ENCODE measurements around the gene CASK.

DNA sequence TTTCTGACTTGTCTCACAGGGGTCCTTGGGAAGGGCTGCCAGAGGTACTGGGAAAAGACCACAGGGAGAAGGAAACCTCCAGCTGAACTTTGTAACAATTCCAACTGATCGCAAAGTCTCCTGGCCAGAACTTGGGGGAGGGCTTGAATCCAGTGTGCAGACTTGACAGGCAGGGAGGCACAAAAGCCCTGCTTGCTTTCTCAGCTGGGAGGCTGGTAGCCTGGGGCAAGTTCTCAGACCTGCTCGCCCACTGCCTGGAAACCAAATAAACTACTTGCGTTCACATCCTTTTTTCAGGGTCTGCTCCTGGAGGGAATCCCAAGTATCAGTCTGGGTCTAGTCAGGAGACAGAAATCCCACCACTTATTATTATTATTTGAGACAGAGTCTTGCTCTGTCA, 48.0 kb upstream of the CASK start:
- TF ChIP-seq, protein P1, sequence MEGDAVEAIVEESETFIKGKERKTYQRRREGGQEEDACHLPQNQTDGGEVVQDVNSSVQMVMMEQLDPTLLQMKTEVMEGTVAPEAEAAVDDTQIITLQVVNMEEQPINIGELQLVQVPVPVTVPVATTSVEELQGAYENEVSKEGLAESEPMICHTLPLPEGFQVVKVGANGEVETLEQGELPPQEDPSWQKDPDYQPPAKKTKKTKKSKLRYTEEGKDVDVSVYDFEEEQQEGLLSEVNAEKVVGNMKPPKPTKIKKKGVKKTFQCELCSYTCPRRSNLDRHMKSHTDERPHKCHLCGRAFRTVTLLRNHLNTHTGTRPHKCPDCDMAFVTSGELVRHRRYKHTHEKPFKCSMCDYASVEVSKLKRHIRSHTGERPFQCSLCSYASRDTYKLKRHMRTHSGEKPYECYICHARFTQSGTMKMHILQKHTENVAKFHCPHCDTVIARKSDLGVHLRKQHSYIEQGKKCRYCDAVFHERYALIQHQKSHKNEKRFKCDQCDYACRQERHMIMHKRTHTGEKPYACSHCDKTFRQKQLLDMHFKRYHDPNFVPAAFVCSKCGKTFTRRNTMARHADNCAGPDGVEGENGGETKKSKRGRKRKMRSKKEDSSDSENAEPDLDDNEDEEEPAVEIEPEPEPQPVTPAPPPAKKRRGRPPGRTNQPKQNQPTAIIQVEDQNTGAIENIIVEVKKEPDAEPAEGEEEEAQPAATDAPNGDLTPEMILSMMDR (IDR thresholded peaks at IDR 0.05; ENCODE audit: low read length) = no peak
- TF ChIP-seq EZH2 (optimal IDR thresholded peaks at IDR 0.05; ENCODE audit: low read depth, low read length) = no peak
